MM.1S (cell line): ENCODE data around the gene ZDHHC7.

ENCODE experiments used
- DNase-seq: peaks from one replicate; pipeline ENCODE4 v3.0.0-alpha.2; 2015
- H2AFZ ChIP-seq: fragments of 300-600 bp; sonication (generic); 2 replicates; pipeline ENCODE4 v1.6.0; 2016; ENCODE audit warnings: antibody characterized with exemption, low read length
- H3F3A ChIP-seq: fragments of 300-600 bp; sonication (generic); 2 replicates; pipeline ENCODE4 v1.6.1; 2016; ENCODE audit warnings: mild to moderate bottlenecking, antibody characterized with exemption, low read length, moderate library complexity, mixed read lengths; ENCODE audit not compliant: insufficient read depth
- H3K27ac ChIP-seq: fragments of 300-600 bp; sonication (generic); 2 replicates; pipeline ENCODE4 v1.5.1; 2016; ENCODE audit warnings: mild to moderate bottlenecking, low read length
- H3K27me3 ChIP-seq: fragments of 300-600 bp; sonication (generic); replicated peaks from 2 replicates; pipeline ENCODE4 v1.6.0; 2016; ENCODE audit warnings: low read length; ENCODE audit not compliant: insufficient read depth
- H3K36me3 ChIP-seq: fragments of 300-600 bp; sonication (generic); replicated peaks from 2 replicates; pipeline ENCODE4 v1.6.1; 2016; ENCODE audit warnings: mild to moderate bottlenecking, low read length, mixed read lengths; ENCODE audit not compliant: insufficient read depth
- H3K4me1 ChIP-seq: fragments of 300-600 bp; sonication (generic); 2 replicates; pipeline ENCODE4 v1.6.1; 2016; ENCODE audit warnings: low read length, mixed read lengths
- H3K4me2 ChIP-seq: fragments of 300-600 bp; sonication (generic); 2 replicates; pipeline ENCODE4 v1.6.0; 2016; ENCODE audit warnings: low read depth, low read length
- H3K4me3 ChIP-seq: fragments of 300-600 bp; sonication (generic); 2 replicates; pipeline ENCODE4 v1.5.1; 2016; ENCODE audit warnings: low read length, mixed read lengths
- H3K79me2 ChIP-seq: fragments of 300-600 bp; sonication (generic); 2 replicates; pipeline ENCODE4 v1.6.1; 2016; ENCODE audit warnings: mixed run types, low read length, mixed read lengths
- H3K9ac ChIP-seq: fragments of 300-600 bp; sonication (generic); 2 replicates; pipeline ENCODE4 v1.6.1; 2016; ENCODE audit warnings: low read length, mixed read lengths
- H3K9me2 ChIP-seq: fragments of 300-600 bp; sonication (generic); replicated peaks from 2 replicates; pipeline ENCODE4 v1.6.1; 2016; ENCODE audit warnings: mild to moderate bottlenecking, low read length, mixed read lengths; ENCODE audit not compliant: insufficient read depth
- H3K9me3 ChIP-seq: fragments of 300-600 bp; sonication (generic); replicated peaks from 2 replicates; pipeline ENCODE4 v1.6.1; 2016; ENCODE audit warnings: mild to moderate bottlenecking, low read length, mixed read lengths; ENCODE audit not compliant: insufficient read depth
- H4K20me1 ChIP-seq: fragments of 300-600 bp; sonication (generic); 2 replicates; pipeline ENCODE4 v1.6.1; 2016; ENCODE audit warnings: mild to moderate bottlenecking, low read length, moderate library complexity, mixed read lengths; ENCODE audit not compliant: insufficient read depth
- CTCF ChIP-seq: fragments of 300-600 bp; sonication (generic); IDR thresholded peaks from 2 replicates; pipeline ENCODE4 v1.5.1; 2016; ENCODE audit warnings: antibody characterized with exemption, low read length, mixed read lengths
- EZH2 ChIP-seq: fragments of 300-600 bp; sonication (generic); optimal IDR thresholded peaks from 2 replicates; pipeline ENCODE3; 2017; ENCODE audit warnings: low read depth, mild to moderate bottlenecking, antibody characterized with exemption, low read length, mixed read lengths
- EZH2phosphoT487 ChIP-seq: fragments of 300-600 bp; sonication (generic); IDR thresholded peaks from 2 replicates; pipeline ENCODE4 v1.6.1; 2018; ENCODE audit warnings: antibody characterized with exemption, low read length

Gene ZDHHC7

GRCh38 chr16:84965428-84966415 lies 45.6 kb downstream of the ZDHHC7 start:
- TF ChIP-seq EZH2 (no peak), CTCF (no peak), EZH2phosphoT487 (no peak)
- no peak overlapping the region for H3K4me2 ChIP-seq
- DNase-seq = no peak
- H3K9me2 ChIP-seq = no peaks in the 10 kb centered on the region
- H4K20me1 ChIP-seq = no peaks in the 10 kb centered on the region
- H3K36me3 ChIP-seq = no peaks in the 10 kb centered on the region
- no peaks in the 10 kb centered on the region for H3K79me2 ChIP-seq
- H3K27ac ChIP-seq = no peak overlapping the region
- H3K4me1 ChIP-seq = no peaks in the 10 kb centered on the region
- H3F3A ChIP-seq = no peaks in the 10 kb centered on the region
- H3K27me3 ChIP-seq = no peaks in the 10 kb centered on the region; the same call in none of the 2 replicates
- no peak overlapping the region for H3K4me3 ChIP-seq
- no peak overlapping the region for H2AFZ ChIP-seq
- no peak overlapping the region for H3K9ac ChIP-seq
- H3K9me3 ChIP-seq = no peaks in the 10 kb centered on the region

- Histone ChIP-seq H3F3A (no peaks in the 10 kb centered on the region), H3K9me3 (no peaks in the 10 kb centered on the region), H3K4me3 (no peak overlapping the region), H3K4me2 (no peak overlapping the region), H3K9ac (no peak overlapping the region), H3K36me3 (no peaks in the 10 kb centered on the region), H3K79me2 (no peaks in the 10 kb centered on the region), H4K20me1 (no peaks in the 10 kb centered on the region), H3K27me3 (no peaks in the 10 kb centered on the region; the same call in none of the 2 replicates), H3K27ac (no peak overlapping the region), H3K9me2 (no peaks in the 10 kb centered on the region), H3K4me1 (no peaks in the 10 kb centered on the region), H2AFZ (no peak overlapping the region)
- no peak for TF ChIP-seq EZH2
- no peak for TF ChIP-seq EZH2phosphoT487
- no peak for TF ChIP-seq CTCF
- no peak for DNase-seq
Observed at GRCh38 chr16:84964386-84965128, 46.8 kb downstream of the ZDHHC7 start.

- Histone ChIP-seq H3K27me3 (no peaks in the 10 kb centered on the region; the same call in 1 of the 2 replicates), H3K4me1 (no peaks in the 10 kb centered on the region), H3K9me2 (no peaks in the 10 kb centered on the region), H3K36me3 (no peaks in the 10 kb centered on the region), H3K79me2 (no peaks in the 10 kb centered on the region), H3F3A (no peaks in the 10 kb centered on the region), H3K4me3 (no peak overlapping the region), H3K4me2 (no peak overlapping the region), H2AFZ (no peak overlapping the region), H3K27ac (no peak overlapping the region), H3K9ac (no peak overlapping the region), H3K9me3 (no peaks in the 10 kb centered on the region), H4K20me1 (no peaks in the 10 kb centered on the region)
- DNase-seq = no peak
- TF ChIP-seq EZH2 (no peak), CTCF (no peak), EZH2phosphoT487 (no peak)
Observed at GRCh38 chr16:84963066-84963465, 48.3 kb downstream of the ZDHHC7 start.
